HEK293 (cell line): Measurements from ENCODE around the gene ZHX3.

ENCODE experiments used
- PBX3 ChIP-seq: sonication (generic); formaldehyde crosslinking; IDR thresholded peaks from 2 replicates; pipeline ENCODE4 v1.8.1; 2022; ENCODE audit warnings: mild to moderate bottlenecking, moderate library complexity, missing genetic modification reagents
- PRDM1 ChIP-seq: fragments of 450-650 bp; formaldehyde crosslinking; IDR thresholded peaks from 2 replicates; pipeline ENCODE4; 2016; ENCODE audit warnings: missing biosample characterization, missing genetic modification characterization
- RBAK ChIP-seq: fragments of 450-650 bp; formaldehyde crosslinking; IDR thresholded peaks from 2 replicates; pipeline ENCODE4 v1.5.1; 2016; ENCODE audit warnings: missing biosample characterization, missing genetic modification characterization
- REST ChIP-seq: fragments of 450-650 bp; formaldehyde crosslinking; IDR thresholded peaks from 2 replicates; pipeline ENCODE4 v1.5.1; 2016; ENCODE audit warnings: missing biosample characterization, missing genetic modification characterization
- TRIM28 ChIP-seq: IDR thresholded peaks from 2 replicates; pipeline ENCODE4 v1.6.1; 2011; ENCODE audit warnings: low read length, control low read depth, borderline replicate concordance
- ZBTB11 ChIP-seq: fragments of 450-650 bp; formaldehyde crosslinking; conservative IDR thresholded peaks from 2 replicates; pipeline ENCODE4 v1.5.1; 2016; ENCODE audit warnings: low read depth, missing biosample characterization, missing genetic modification characterization
- ZBTB21 ChIP-seq: fragments of 450-650 bp; formaldehyde crosslinking; IDR thresholded peaks from 2 replicates; pipeline ENCODE4 v1.5.1; 2017; ENCODE audit warnings: missing biosample characterization, missing genetic modification characterization
- ZBTB26 ChIP-seq: fragments of 450-650 bp; formaldehyde crosslinking; optimal IDR thresholded peaks from 2 replicates; pipeline ENCODE3; 2016; ENCODE audit warnings: missing biosample characterization, mild to moderate bottlenecking, missing genetic modification characterization
- ZBTB6 ChIP-seq: fragments of 450-650 bp; formaldehyde crosslinking; IDR thresholded peaks from 2 replicates; pipeline ENCODE4 v1.5.1; 2017; ENCODE audit warnings: missing biosample characterization, missing genetic modification characterization
- ZNF148 ChIP-seq: fragments of 450-650 bp; formaldehyde crosslinking; IDR thresholded peaks from 2 replicates; pipeline ENCODE4 v1.5.0; 2017; ENCODE audit warnings: missing biosample characterization, missing genetic modification characterization, borderline replicate concordance
- ZNF16 ChIP-seq: fragments of 450-650 bp; formaldehyde crosslinking; IDR thresholded peaks from 2 replicates; pipeline ENCODE4 v1.5.1; 2016; ENCODE audit warnings: low read depth, missing biosample characterization, missing genetic modification characterization
- ZNF2 ChIP-seq: fragments of 450-650 bp; formaldehyde crosslinking; IDR thresholded peaks from 2 replicates; pipeline ENCODE4 v1.5.1; 2016; ENCODE audit warnings: missing biosample characterization, missing genetic modification characterization
- ZNF202 ChIP-seq: fragments of 450-650 bp; formaldehyde crosslinking; IDR thresholded peaks from 2 replicates; pipeline ENCODE4 v1.5.1; 2016; ENCODE audit warnings: missing biosample characterization, missing genetic modification characterization, borderline replicate concordance
- ZNF211 ChIP-seq: fragments of 450-650 bp; formaldehyde crosslinking; IDR thresholded peaks from 2 replicates; pipeline ENCODE4 v1.5.1; 2016; ENCODE audit warnings: low read depth, missing biosample characterization, missing genetic modification characterization
- ZNF362 ChIP-seq: fragments of 450-650 bp; formaldehyde crosslinking; IDR thresholded peaks from 2 replicates; pipeline ENCODE4 v1.5.1; 2016; ENCODE audit warnings: missing biosample characterization, missing genetic modification characterization
- ZNF404 ChIP-seq: fragments of 450-650 bp; formaldehyde crosslinking; IDR thresholded peaks from 2 replicates; pipeline ENCODE4 v1.5.1; 2017; ENCODE audit warnings: missing biosample characterization, missing genetic modification characterization
- ZNF501 ChIP-seq: fragments of 450-650 bp; formaldehyde crosslinking; IDR thresholded peaks from 2 replicates; pipeline ENCODE4 v1.5.1; 2016; ENCODE audit warnings: missing biosample characterization, missing genetic modification characterization
- ZNF510 ChIP-seq: fragments of 450-650 bp; formaldehyde crosslinking; IDR thresholded peaks from 2 replicates; pipeline ENCODE4 v1.5.1; 2018; ENCODE audit warnings: mild to moderate bottlenecking, missing genetic modification characterization, missing biosample characterization; ENCODE audit not compliant: insufficient replicate concordance
- ZNF596 ChIP-seq: fragments of 450-650 bp; IDR thresholded peaks from 2 replicates; pipeline ENCODE4 v1.5.0; 2018; ENCODE audit warnings: missing biosample characterization, mild to moderate bottlenecking, missing genetic modification characterization, moderate library complexity
- ZNF654 ChIP-seq: fragments of 450-650 bp; formaldehyde crosslinking; IDR thresholded peaks from 2 replicates; pipeline ENCODE4 v1.5.1; 2016; ENCODE audit warnings: low read depth, missing biosample characterization, missing genetic modification characterization
- ZNF677 ChIP-seq: fragments of 450-650 bp; IDR thresholded peaks from 2 replicates; pipeline ENCODE4 v1.5.0; 2018; ENCODE audit warnings: missing biosample characterization, mild to moderate bottlenecking, missing genetic modification characterization, moderate library complexity
- ZNF785 ChIP-seq: fragments of 450-650 bp; formaldehyde crosslinking; IDR thresholded peaks from 2 replicates; pipeline ENCODE4 v1.5.1; 2016; ENCODE audit warnings: missing biosample characterization, missing genetic modification characterization
- ZSCAN23 ChIP-seq: fragments of 450-650 bp; formaldehyde crosslinking; IDR thresholded peaks from 2 replicates; pipeline ENCODE4 v1.5.1; 2016; ENCODE audit warnings: missing biosample characterization, missing genetic modification characterization
- ZXDB ChIP-seq: fragments of 450-650 bp; formaldehyde crosslinking; IDR thresholded peaks from 2 replicates; pipeline ENCODE4 v1.5.1; 2016; ENCODE audit warnings: missing biosample characterization, missing genetic modification characterization

The ZHX3 gene

GRCh38 chr20:41137614-41138474, 179.7 kb downstream of the ZHX3 start (continued):
- TF ChIP-seq ZNF362 (tag by site-specific recombination) (no peak), ZNF501 (tag by site-specific recombination) (no peak), ZNF211 (tag by site-specific recombination) (no peak), ZNF677 (no peak), ZNF596 (tag by site-specific recombination) (no peak), ZNF2 (no peak), TRIM28 (no peak), ZNF148 (tag by site-specific recombination) (no peak), ZBTB21 (tag by site-specific recombination) (no peak), ZBTB6 (tag by site-specific recombination) (no peak), ZNF654 (no peak), ZNF202 (tag by site-specific recombination) (no peak), REST (tag by site-specific recombination) (no peak), ZXDB (tag by site-specific recombination) (no peak), PRDM1 (tag by site-specific recombination) (no peak), PBX3 (CRISPR knock-in tag) (0 out of 2 replicates have a peak, but pooled peaks have one; percentile 25), RBAK (tag by site-specific recombination) (no peak), ZNF16 (tag by site-specific recombination) (no peak), ZNF510 (tag by site-specific recombination) (no peak), ZBTB11 (tag by site-specific recombination) (0 out of 2 replicates have a peak, but pooled peaks have one; percentile 27), ZNF404 (tag by site-specific recombination) (no peak), ZBTB26 (tag by site-specific recombination) (peak; percentile 37), ZSCAN23 (tag by site-specific recombination) (no peak), ZNF785 (no peak)
